ENCODE data around the gene CLBA1.
A peak's percentile ranks its signal among the peaks of the same experiment; 100 is the strongest.

Gene CLBA1

GRCh38 chr14:105006831-105007592 lies 21.4 kb downstream of the CLBA1 start:
- DNase-seq, result no peak

- no peak for DNase-seq
Measured at GRCh38 chr14:105007593-105008264, 22.1 kb downstream of the CLBA1 start.

GRCh38 chr14:105010106-105010505 lies 24.5 kb downstream of the CLBA1 start:
- DNase-seq, result no peak

- no peak for DNase-seq
Measured at GRCh38 chr14:105010891-105011291, 25.3 kb downstream of the CLBA1 start.

- no peak for DNase-seq
Measured at GRCh38 chr14:105011312-105011990, 25.9 kb downstream of the CLBA1 start.

- DNase-seq, result no peak
Measured at GRCh38 chr14:105012171-105012985, 26.8 kb downstream of the CLBA1 start.

- no peak for DNase-seq
Measured at GRCh38 chr14:105013150-105013785, 27.7 kb downstream of the CLBA1 start.

GRCh38 chr14:105014032-105014431 lies 28.4 kb downstream of the CLBA1 start:
- no peak for DNase-seq

- no peak for DNase-seq
Measured at GRCh38 chr14:105014631-105015030, 29.0 kb downstream of the CLBA1 start.

GRCh38 chr14:105015242-105015641 lies 29.7 kb downstream of the CLBA1 start:
- no peak for DNase-seq

- no peak for DNase-seq
Measured at GRCh38 chr14:105015905-105016304, 30.3 kb downstream of the CLBA1 start.

GRCh38 chr14:105018414-105018813 lies 32.8 kb downstream of the CLBA1 start:
- DNase-seq, result no peak

GRCh38 chr14:105019861-105020814 lies 34.5 kb downstream of the CLBA1 start:
- DNase-seq, result peak; percentile 59

- DNase-seq, result peak; percentile 95
Measured at GRCh38 chr14:105020815-105021655, 35.4 kb downstream of the CLBA1 start, which contains the start of gene CDCA4. TSS of gene CDCA4 (minus strand) at chr14:105021083. CDS start at chr14:105011929, 9,154 bp downstream.

GRCh38 chr14:105021656-105022275 lies 36.2 kb downstream of the CLBA1 start:
- peak; percentile 22 for DNase-seq

GRCh38 chr14:105022276-105022670 lies 36.7 kb downstream of the CLBA1 start:
- no peak for DNase-seq

GRCh38 chr14:105023144-105023543 lies 37.6 kb downstream of the CLBA1 start:
- no peak for DNase-seq

- DNase-seq, result no peak
Measured at GRCh38 chr14:105023791-105024480, 38.3 kb downstream of the CLBA1 start.

GRCh38 chr14:105025429-105025828 lies 39.8 kb downstream of the CLBA1 start:
- no peak for DNase-seq

All from effector CD4-positive, alpha-beta T cell (primary cell).